K562 (cell line): ENCODE results near the gene ADAMTS7. TPM values are rescaled to one million over a fixed set of nuclear protein-coding genes. Genes with fewer than 3 reads are reported as not detected.
A peak's percentile ranks its signal among the peaks of the same experiment; 100 is the strongest.

ENCODE experiments used
- ASH1L ChIP-seq: fragments of 450-650 bp; IDR thresholded peaks from 2 replicates; pipeline ENCODE4 v1.6.1; 2018; ENCODE audit warnings: borderline replicate concordance, mild to moderate bottlenecking, low read depth; ENCODE audit not compliant: partially characterized antibody
- CBX3 ChIP-seq, 2 experiments: IDR thresholded peaks; 1 replicate in 1 of 2; 2 replicates in 1 of 2; pipeline ENCODE4 v1.6.1; 2012; ENCODE audit warnings: inconsistent platforms in 2 of 2, low read length in 2 of 2, borderline replicate concordance in 1 of 2, control low read depth in 1 of 2
- CEBPG ChIP-seq, 3 experiments: fragments of 200-800 bp in 1 of 3; sonication (Bioruptor generic) in 1 of 3; sonication (generic) in 1 of 3; formaldehyde crosslinking in 1 of 3; IDR thresholded peaks in 2 of 3; conservative IDR thresholded peaks in 1 of 3; 2 replicates each; pipeline versions ENCODE4 v1.6.1 to v1.8.0; 2016 to 2022; ENCODE audit warnings: missing compliant biosample characterization in 2 of 3, missing genetic modification characterization in 2 of 3, mild to moderate bottlenecking in 1 of 3, missing genetic modification reagents in 1 of 3
- HDAC1 ChIP-seq, 2 experiments: fragments of 450-650 bp; IDR thresholded peaks; 2 replicates each; pipeline ENCODE4 v1.6.1; 2016 to 2017; ENCODE audit warnings: inconsistent platforms in 1 of 2, mild to moderate bottlenecking in 1 of 2, moderate library complexity in 1 of 2
- KLF13 ChIP-seq: fragments of 450-650 bp; IDR thresholded peaks from 2 replicates; pipeline ENCODE4 v1.6.1; 2016; ENCODE audit warnings: missing genetic modification characterization, low read depth, mild to moderate bottlenecking, missing compliant biosample characterization, moderate library complexity, borderline replicate concordance
- MAFG ChIP-seq: fragments of 450-650 bp; conservative IDR thresholded peaks from 2 replicates; pipeline ENCODE4 v1.6.1; 2016; ENCODE audit warnings: missing genetic modification characterization, missing compliant biosample characterization
- NCOA2 ChIP-seq, 2 experiments: fragments of 450-650 bp; IDR thresholded peaks; 2 replicates each; pipeline ENCODE4 v1.6.1; 2018; ENCODE audit warnings: mild to moderate bottlenecking in 2 of 2, moderate library complexity in 1 of 2; ENCODE audit not compliant: partially characterized antibody in 2 of 2
- NFIC ChIP-seq: fragments of 450-650 bp; IDR thresholded peaks from 2 replicates; pipeline ENCODE4 v1.6.1; 2017; ENCODE audit warnings: mild to moderate bottlenecking, inconsistent platforms
- NONO ChIP-seq, 2 experiments: fragments of 200-400 bp in 1 of 2; fragments of 450-650 bp in 1 of 2; formaldehyde crosslinking in 1 of 2; IDR thresholded peaks; 2 replicates each; pipeline ENCODE4 v1.6.1; 2017; ENCODE audit warnings: low read depth in 2 of 2, mild to moderate bottlenecking in 2 of 2, moderate library complexity in 2 of 2, low read length in 1 of 2
- PPARD ChIP-seq: fragments of 250-450 bp; sonication (Bioruptor Pico); IDR thresholded peaks from 2 replicates; pipeline ENCODE4 v1.8.0; 2022; ENCODE audit warnings: inconsistent platforms, mild to moderate bottlenecking, moderate library complexity
- SAP30 ChIP-seq: fragments of 200-600 bp; sonication (generic); IDR thresholded peaks from 2 replicates; pipeline ENCODE4 v1.6.1; 2012; ENCODE audit warnings: borderline replicate concordance, low read depth, mild to moderate bottlenecking, moderate library complexity, low read length, control low read depth, inconsistent platforms; ENCODE audit not compliant: insufficient read depth, poor library complexity, severe bottlenecking
- ZBTB7A ChIP-seq: IDR thresholded peaks from 2 replicates; pipeline ENCODE4 v1.6.1; 2011; ENCODE audit warnings: low read depth, mild to moderate bottlenecking, low read length, moderate library complexity, borderline replicate concordance; ENCODE audit not compliant: control insufficient read depth
- ZFP1 ChIP-seq: fragments of 450-650 bp; formaldehyde crosslinking; IDR thresholded peaks from 2 replicates; pipeline ENCODE4 v1.4.0; 2020; ENCODE audit warnings: mild to moderate bottlenecking, mixed read lengths
- polyA plus RNA-seq, 8 experiments: library from polyadenylated mRNA; depleted of rRNA in 4 of 8; stranded (reverse) in 5 of 8; unstranded in 3 of 8; fragments of >200 nt; fragmentation: Nextera tagmentation in 2 of 8; fragmentation: Illumina TruSeq in 1 of 8; extraction: Ambion mirVana in 2 of 8; extraction: Trizol in 1 of 8; gene quantifications; 2 replicates each; pipeline versions ENCODE4 v1.2.1 to v1.2.3, GENCODE V29; 2011 to 2014; ENCODE audit warnings: inconsistent platforms in 1 of 8, missing spikeins in 1 of 8
- total RNA-seq, 7 experiments: library from RNA; depleted of rRNA in 6 of 7; stranded (reverse); fragments of >200 nt in 6 of 7; fragmentation: Illumina TruSeq in 2 of 7; extraction: Trizol in 2 of 7; gene quantifications; 2 replicates each; pipeline versions ENCODE4 v1.2.1 to v1.2.3, GENCODE V29; 2011 to 2021; ENCODE audit warnings: low replicate concordance in 1 of 7
- TF ChIP-seq, protein P1 (sequence below): sonication (generic); formaldehyde crosslinking; IDR thresholded peaks from 2 replicates; pipeline ENCODE4 v1.8.0; 2022; ENCODE audit warnings: mild to moderate bottlenecking, missing genetic modification reagents
- TF ChIP-seq, protein P2 (sequence below): sonication (generic); formaldehyde crosslinking; IDR thresholded peaks from 2 replicates; pipeline ENCODE4 v1.9.0; 2022; ENCODE audit warnings: mild to moderate bottlenecking, missing genetic modification reagents
- TF ChIP-seq, protein P3 (sequence below): fragments of 450-650 bp; formaldehyde crosslinking; IDR thresholded peaks from 2 replicates; pipeline ENCODE4 v1.4.0; 2020; ENCODE audit warnings: mild to moderate bottlenecking
- TF ChIP-seq, protein P4 (sequence below): fragments of 250-450 bp; sonication (Bioruptor Pico); IDR thresholded peaks from 2 replicates; pipeline ENCODE4 v1.5.0; 2021
- TF ChIP-seq, protein P5 (sequence below): fragments of 450-650 bp; IDR thresholded peaks from 2 replicates; pipeline ENCODE4 v1.6.1; 2017; ENCODE audit warnings: mild to moderate bottlenecking, moderate library complexity

ADAMTS7 gene
- total and polyA plus RNA-seq, 9 of the 15 experiments (the other 6 are each of a cell fraction or from before 2014, with no cell fraction given) = 0.05 to 0.07 TPM; not detected in 7

DNA sequence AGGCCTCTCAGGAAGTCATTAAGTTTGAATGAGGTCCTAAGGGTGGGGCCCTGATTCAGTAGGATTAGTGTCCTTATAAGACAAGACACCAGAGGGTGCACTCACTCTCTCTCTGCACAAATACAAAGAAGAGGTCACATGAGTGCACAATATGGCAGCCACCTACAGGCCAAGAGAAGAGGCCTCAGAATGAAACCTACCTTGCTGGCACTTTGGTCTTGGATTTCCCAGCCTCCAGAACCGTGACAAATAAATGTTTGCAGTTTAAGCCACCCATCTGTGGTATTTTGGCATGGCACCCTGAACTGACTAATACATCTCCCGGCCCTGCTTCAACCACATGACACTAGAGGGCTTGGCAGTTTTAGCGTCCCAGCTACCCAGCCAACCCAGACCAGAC, 96.4 kb downstream of the ADAMTS7 start (continued):
- TF ChIP-seq MAFG (tag) (no peak), ASH1L (no peak), ZFP1 (CRISPR knock-in tag) (no peak), KLF13 (no peak), HDAC1 (IDR thresholded peaks at IDR 0.05) (no peak), ZBTB7A (no peak), NFIC (no peak), NONO (IDR thresholded peaks at IDR 0.05; ENCODE audit: low read depth in 2 of 2, low read length in 1 of 2) (no peak), CEBPG (CRISPR knock-in tag; IDR thresholded peaks at IDR 0.05) (no peak), CEBPG (tag; conservative IDR thresholded peaks at IDR 0.05 in 1 of 2, IDR thresholded peaks at IDR 0.05 in 1 of 2) (no peak), SAP30 (no peak), CBX3 (IDR thresholded peaks at IDR 0.05; ENCODE audit: borderline replicate concordance in 1 of 2, low read length in 2 of 2) (no peak), NCOA2 (IDR thresholded peaks at IDR 0.05; ENCODE audit: partially characterized antibody in 2 of 2) (no peak), PPARD (no peak)
- TF ChIP-seq, protein P1, sequence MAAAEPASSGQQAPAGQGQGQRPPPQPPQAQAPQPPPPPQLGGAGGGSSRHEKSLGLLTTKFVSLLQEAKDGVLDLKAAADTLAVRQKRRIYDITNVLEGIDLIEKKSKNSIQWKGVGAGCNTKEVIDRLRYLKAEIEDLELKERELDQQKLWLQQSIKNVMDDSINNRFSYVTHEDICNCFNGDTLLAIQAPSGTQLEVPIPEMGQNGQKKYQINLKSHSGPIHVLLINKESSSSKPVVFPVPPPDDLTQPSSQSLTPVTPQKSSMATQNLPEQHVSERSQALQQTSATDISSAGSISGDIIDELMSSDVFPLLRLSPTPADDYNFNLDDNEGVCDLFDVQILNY = no peak
- TF ChIP-seq, protein P2, sequence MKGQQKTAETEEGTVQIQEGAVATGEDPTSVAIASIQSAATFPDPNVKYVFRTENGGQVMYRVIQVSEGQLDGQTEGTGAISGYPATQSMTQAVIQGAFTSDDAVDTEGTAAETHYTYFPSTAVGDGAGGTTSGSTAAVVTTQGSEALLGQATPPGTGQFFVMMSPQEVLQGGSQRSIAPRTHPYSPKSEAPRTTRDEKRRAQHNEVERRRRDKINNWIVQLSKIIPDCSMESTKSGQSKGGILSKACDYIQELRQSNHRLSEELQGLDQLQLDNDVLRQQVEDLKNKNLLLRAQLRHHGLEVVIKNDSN = peak; percentile 31; the same call in 1 of the 2 replicates
- TF ChIP-seq, protein P3, sequence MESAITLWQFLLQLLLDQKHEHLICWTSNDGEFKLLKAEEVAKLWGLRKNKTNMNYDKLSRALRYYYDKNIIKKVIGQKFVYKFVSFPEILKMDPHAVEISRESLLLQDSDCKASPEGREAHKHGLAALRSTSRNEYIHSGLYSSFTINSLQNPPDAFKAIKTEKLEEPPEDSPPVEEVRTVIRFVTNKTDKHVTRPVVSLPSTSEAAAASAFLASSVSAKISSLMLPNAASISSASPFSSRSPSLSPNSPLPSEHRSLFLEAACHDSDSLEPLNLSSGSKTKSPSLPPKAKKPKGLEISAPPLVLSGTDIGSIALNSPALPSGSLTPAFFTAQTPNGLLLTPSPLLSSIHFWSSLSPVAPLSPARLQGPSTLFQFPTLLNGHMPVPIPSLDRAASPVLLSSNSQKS = no peak
- TF ChIP-seq, protein P4, sequence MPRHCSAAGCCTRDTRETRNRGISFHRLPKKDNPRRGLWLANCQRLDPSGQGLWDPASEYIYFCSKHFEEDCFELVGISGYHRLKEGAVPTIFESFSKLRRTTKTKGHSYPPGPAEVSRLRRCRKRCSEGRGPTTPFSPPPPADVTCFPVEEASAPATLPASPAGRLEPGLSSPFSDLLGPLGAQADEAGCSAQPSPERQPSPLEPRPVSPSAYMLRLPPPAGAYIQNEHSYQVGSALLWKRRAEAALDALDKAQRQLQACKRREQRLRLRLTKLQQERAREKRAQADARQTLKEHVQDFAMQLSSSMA = no peak
- TF ChIP-seq, protein P5, sequence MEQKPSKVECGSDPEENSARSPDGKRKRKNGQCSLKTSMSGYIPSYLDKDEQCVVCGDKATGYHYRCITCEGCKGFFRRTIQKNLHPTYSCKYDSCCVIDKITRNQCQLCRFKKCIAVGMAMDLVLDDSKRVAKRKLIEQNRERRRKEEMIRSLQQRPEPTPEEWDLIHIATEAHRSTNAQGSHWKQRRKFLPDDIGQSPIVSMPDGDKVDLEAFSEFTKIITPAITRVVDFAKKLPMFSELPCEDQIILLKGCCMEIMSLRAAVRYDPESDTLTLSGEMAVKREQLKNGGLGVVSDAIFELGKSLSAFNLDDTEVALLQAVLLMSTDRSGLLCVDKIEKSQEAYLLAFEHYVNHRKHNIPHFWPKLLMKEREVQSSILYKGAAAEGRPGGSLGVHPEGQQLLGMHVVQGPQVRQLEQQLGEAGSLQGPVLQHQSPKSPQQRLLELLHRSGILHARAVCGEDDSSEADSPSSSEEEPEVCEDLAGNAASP = 0 out of 2 replicates have a peak, but pooled peaks have one; percentile 36
